IPS DF 6.9 (cell line): Measurements from ENCODE around the gene NELFCD.
"Not testable (repeated sequence)": the region's sequence is repeated elsewhere in the genome, so short reads cannot be mapped to it uniquely, and the experiment has no call there.

Experiments
- DNase-seq: peaks from one replicate; pipeline ENCODE4 v3.0.0-alpha.2; 2013; ENCODE audit warnings: low read depth, low spot score
- H3K27ac ChIP-seq: one replicate; pipeline ENCODE4 v1.5.1; 2013; ENCODE audit warnings: low read length, control low read depth
- H3K27me3 ChIP-seq: 2 replicates; pipeline ENCODE4 v1.6.1; 2013; ENCODE audit warnings: mild to moderate bottlenecking, low read length; ENCODE audit not compliant: control insufficient read depth, insufficient read depth
- H3K36me3 ChIP-seq: 2 replicates; pipeline ENCODE4 v1.6.1; 2013; ENCODE audit warnings: low read length; ENCODE audit not compliant: control insufficient read depth, insufficient read depth
- H3K4me1 ChIP-seq: 2 replicates; pipeline ENCODE4 v1.6.1; 2013; ENCODE audit warnings: low read length; ENCODE audit not compliant: control insufficient read depth, insufficient read depth
- H3K4me3 ChIP-seq: 2 replicates; pipeline ENCODE4 v1.5.1; 2013; ENCODE audit warnings: mild to moderate bottlenecking, low read length
- H3K9me3 ChIP-seq: 2 replicates; pipeline ENCODE4 v1.6.1; 2013; ENCODE audit warnings: low read length, inconsistent platforms; ENCODE audit not compliant: control insufficient read depth, insufficient read depth
- WGBS: extraction: QIAGEN DNeasy Blood & Tissue Kit; methylation state at CpG from one replicate; pipeline ENCODE4 v1.1.7; 2013; ENCODE audit warnings: mixed read lengths, missing lambda C conversion rate; ENCODE audit not compliant: insufficient read length, insufficient coverage; 5-methylcytosine and 5-hydroxymethylcytosine counted together

NELFCD gene

GRCh38 chr20:58953050-58953449 is 28.0 kb upstream of the NELFCD start:
- Histone ChIP-seq H3K4me1 (no peaks in the 10 kb centered on the region), H3K27me3 (no peaks in the 10 kb centered on the region), H3K4me3 (no peak overlapping the region), H3K36me3 (no peaks in the 10 kb centered on the region), H3K27ac (no peak overlapping the region), H3K9me3 (no peaks in the 10 kb centered on the region)
- DNase-seq: no peak

- no CpG with 5 or more reads among the region's 8 CpGs for WGBS
- H3K4me1 ChIP-seq: no peaks in the 10 kb centered on the region
- no peak for DNase-seq
- H3K9me3 ChIP-seq: no peaks in the 10 kb centered on the region
- no peaks in the 10 kb centered on the region for H3K36me3 ChIP-seq
- no peak overlapping the region for H3K4me3 ChIP-seq
- no peaks in the 10 kb centered on the region for H3K27me3 ChIP-seq
- no peak overlapping the region for H3K27ac ChIP-seq
Observed at GRCh38 chr20:58956078-58956477, 25.0 kb upstream of the NELFCD start.

DNA sequence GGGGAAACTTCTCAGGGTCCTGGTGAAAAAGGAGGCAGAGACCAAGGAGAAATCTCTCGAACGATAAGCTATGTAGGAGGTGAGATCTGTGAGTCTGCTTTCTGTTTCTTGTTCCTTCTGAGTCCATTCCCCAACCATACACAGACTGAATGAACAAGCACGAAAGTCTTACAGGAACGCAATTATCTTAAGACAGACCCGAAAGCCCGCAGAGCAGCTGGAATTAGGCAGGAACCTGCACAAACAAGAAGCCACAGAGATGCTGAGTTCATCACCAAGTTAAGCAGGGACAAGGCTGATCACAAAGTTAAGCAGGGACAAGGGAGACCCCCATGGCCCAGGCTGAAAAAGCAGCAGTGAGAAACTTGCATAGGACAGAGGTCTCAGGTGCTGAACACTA is 21.4 kb upstream of the NELFCD start:
- no peaks in the 10 kb centered on the region for H3K4me1 ChIP-seq
- H3K4me3 ChIP-seq: no peak overlapping the region
- H3K27me3 ChIP-seq: no peaks in the 10 kb centered on the region
- no peak overlapping the region for H3K27ac ChIP-seq
- no peak for DNase-seq
- H3K9me3 ChIP-seq: no peaks in the 10 kb centered on the region
- no peaks in the 10 kb centered on the region for H3K36me3 ChIP-seq
- WGBS: no CpG with 5 or more reads among the region's 6 CpGs

- Histone ChIP-seq H3K36me3 (no peaks in the 10 kb centered on the region), H3K27ac (no peak overlapping the region), H3K4me1 (no peaks in the 10 kb centered on the region), H3K4me3 (no peak overlapping the region), H3K27me3 (no peaks in the 10 kb centered on the region), H3K9me3 (no peaks in the 10 kb centered on the region)
- no CpG with 5 or more reads among the region's 8 CpGs for WGBS
- no peak for DNase-seq
Observed at GRCh38 chr20:58963060-58963584, 17.9 kb upstream of the NELFCD start.

GRCh38 chr20:58963922-58964321 is 17.1 kb upstream of the NELFCD start:
- not testable (repeated sequence) for H3K4me1 ChIP-seq, H3K4me3 ChIP-seq, H3K27me3 ChIP-seq, H3K27ac ChIP-seq, H3K9me3 ChIP-seq, DNase-seq, H3K36me3 ChIP-seq
- no CpG with 5 or more reads among the region's 5 CpGs for WGBS

- no CpG with 5 or more reads among the region's 14 CpGs for WGBS
- H3K36me3 ChIP-seq: no peaks in the 10 kb centered on the region
- no peaks in the 10 kb centered on the region for H3K4me1 ChIP-seq
- H3K9me3 ChIP-seq: no peaks in the 10 kb centered on the region
- no peak overlapping the region for H3K4me3 ChIP-seq
- no peak overlapping the region for H3K27ac ChIP-seq
- H3K27me3 ChIP-seq: no peaks in the 10 kb centered on the region
- no peak for DNase-seq
Observed at GRCh38 chr20:58965270-58966064, 15.6 kb upstream of the NELFCD start.

GRCh38 chr20:58967652-58968429 is 13.2 kb upstream of the NELFCD start:
- Histone ChIP-seq H3K9me3 (no peaks in the 10 kb centered on the region), H3K27ac (no peak overlapping the region), H3K36me3 (no peaks in the 10 kb centered on the region), H3K4me1 (no peaks in the 10 kb centered on the region), H3K4me3 (no peak overlapping the region), H3K27me3 (no peaks in the 10 kb centered on the region)
- WGBS: no CpG with 5 or more reads among the region's 10 CpGs
- no peak for DNase-seq

- no peaks in the 10 kb centered on the region for H3K4me1 ChIP-seq
- no peaks in the 10 kb centered on the region for H3K9me3 ChIP-seq
- no peaks in the 10 kb centered on the region for H3K36me3 ChIP-seq
- H3K4me3 ChIP-seq: no peak overlapping the region
- H3K27ac ChIP-seq: no peak overlapping the region
- no CpG with 5 or more reads among the region's 2 CpGs for WGBS
- DNase-seq: no peak
- no peaks in the 10 kb centered on the region for H3K27me3 ChIP-seq
Observed at GRCh38 chr20:58969439-58969838, 11.6 kb upstream of the NELFCD start.

DNA sequence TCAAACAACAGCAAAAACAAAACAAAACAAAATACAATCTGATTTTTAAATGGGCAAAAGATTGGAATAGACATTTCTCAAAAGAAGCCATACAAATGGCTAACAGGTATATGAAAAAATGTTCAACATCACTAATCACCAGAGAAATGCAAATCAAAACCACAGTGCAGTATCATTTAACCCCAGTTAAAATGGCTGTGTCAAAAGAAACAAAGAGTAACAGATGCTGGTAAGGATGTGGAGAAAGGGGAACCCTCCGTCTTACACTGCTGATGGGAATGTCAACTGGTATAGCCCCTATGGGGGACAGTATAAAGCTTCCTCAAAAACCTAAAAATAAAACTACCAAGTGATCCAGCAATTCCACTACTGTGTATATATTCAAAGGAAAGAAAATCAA is 10.9 kb upstream of the NELFCD start:
- H3K4me3 ChIP-seq: no peak overlapping the region
- H3K27me3 ChIP-seq: no peaks in the 10 kb centered on the region
- H3K9me3 ChIP-seq: no peaks in the 10 kb centered on the region
- H3K4me1 ChIP-seq: no peaks in the 10 kb centered on the region
- WGBS: no CpG with 5 or more reads among the region's 1 CpG
- H3K36me3 ChIP-seq: no peaks in the 10 kb centered on the region
- no peak for DNase-seq
- no peak overlapping the region for H3K27ac ChIP-seq

DNA sequence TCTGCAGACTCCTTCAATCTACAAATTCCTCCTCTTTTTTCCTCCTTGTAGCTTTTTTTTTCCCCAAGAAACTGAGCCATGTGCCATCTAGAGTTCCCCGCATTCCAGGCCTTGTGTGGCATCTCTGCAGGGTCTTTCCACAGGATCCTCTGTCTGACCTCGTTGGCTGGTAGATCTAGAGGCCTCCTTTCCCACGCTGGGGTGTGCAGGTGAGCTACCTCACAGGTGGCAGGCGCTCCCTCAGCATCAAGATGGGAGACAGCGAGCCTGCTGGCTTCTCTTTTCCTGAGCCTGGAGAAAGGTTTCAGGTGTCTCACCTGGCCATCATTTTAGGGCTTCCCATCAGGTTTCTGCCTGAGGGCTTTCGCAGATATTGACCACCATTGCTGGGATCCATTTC is 9.6 kb upstream of the NELFCD start:
- Histone ChIP-seq H3K9me3 (no peaks in the 10 kb centered on the region), H3K36me3 (no peaks in the 10 kb centered on the region), H3K4me3 (no peak overlapping the region), H3K27me3 (no peaks in the 10 kb centered on the region), H3K4me1 (no peaks in the 10 kb centered on the region), H3K27ac (no peak overlapping the region)
- DNase-seq: no peak
- no CpG with 5 or more reads among the region's 6 CpGs for WGBS
